Activated CD8-positive, alpha-beta T cell treated with anti-CD3 and anti-CD28 coated beads for 36 hours (primary cell): ENCODE measurements around the gene SIL1. TPM values are rescaled to one million over a fixed set of nuclear protein-coding genes. Genes with fewer than 3 reads are reported as not detected.

Experiments used
- ATAC-seq: fragments of 200-7000 bp; cut with Tn5 transposase; one replicate; pipeline ENCODE4 v1.10.0; 2021; ENCODE audit warnings: mild to moderate bottlenecking, moderate library complexity
- CTCF ChIA-PET: fragments of 350-600 bp; sonication (Branson Sonifier 250); formaldehyde crosslinking; loops from one replicate; lab custom pipeline; 2021; ENCODE audit warnings: antibody characterized with exemption; lab: Charles Lee
- POLR2A ChIA-PET: fragments of 350-600 bp; sonication (Branson Sonifier 250); formaldehyde crosslinking; loops from one replicate; lab custom pipeline; 2021; ENCODE audit warnings: antibody characterized with exemption; lab: Charles Lee
- DNase-seq: peaks from one replicate; pipeline ENCODE4 v3.0.0-alpha.2; 2020
- H3K27ac Mint-ChIP-seq: one replicate; pipeline ENCODE4 v1.8.0; 2021; ENCODE audit warnings: mild to moderate bottlenecking, mixed read lengths
- H3K27me3 Mint-ChIP-seq: one replicate; pipeline ENCODE4 v1.8.0; 2021; ENCODE audit warnings: mixed read lengths
- H3K36me3 Mint-ChIP-seq: one replicate; pipeline ENCODE4 v1.8.0; 2021; ENCODE audit warnings: low read depth, mixed read lengths
- H3K4me1 Mint-ChIP-seq: one replicate; pipeline ENCODE4 v1.8.0; 2021; ENCODE audit warnings: low read depth, mixed read lengths
- H3K4me3 Mint-ChIP-seq: one replicate; pipeline ENCODE4 v1.8.0; 2021; ENCODE audit warnings: mild to moderate bottlenecking, moderate library complexity, mixed read lengths
- H3K9me3 Mint-ChIP-seq: one replicate; pipeline ENCODE4 v1.8.0; 2021; ENCODE audit warnings: mixed read lengths
- CTCF ChIP-seq: fragments of 200-600 bp; IDR thresholded peaks from one replicate; pipeline ENCODE4 v1.8.0; 2022; ENCODE audit warnings: antibody characterized with exemption, mild to moderate bottlenecking
- intact Hi-C: fragments of 100-400 bp; cut with micrococcal nuclease; formaldehyde crosslinking; loops from one replicate; pipeline ENCODE4 v1.10.0; 2022
- total RNA-seq, 2 experiments: library from RNA; stranded (reverse); gene quantifications; one replicate each; pipeline ENCODE4 v1.2.3, GENCODE V29; 2021

Gene SIL1
- total RNA-seq, 2 experiments from 2014 or later, result 27.6 to 32.3 TPM

DNA sequence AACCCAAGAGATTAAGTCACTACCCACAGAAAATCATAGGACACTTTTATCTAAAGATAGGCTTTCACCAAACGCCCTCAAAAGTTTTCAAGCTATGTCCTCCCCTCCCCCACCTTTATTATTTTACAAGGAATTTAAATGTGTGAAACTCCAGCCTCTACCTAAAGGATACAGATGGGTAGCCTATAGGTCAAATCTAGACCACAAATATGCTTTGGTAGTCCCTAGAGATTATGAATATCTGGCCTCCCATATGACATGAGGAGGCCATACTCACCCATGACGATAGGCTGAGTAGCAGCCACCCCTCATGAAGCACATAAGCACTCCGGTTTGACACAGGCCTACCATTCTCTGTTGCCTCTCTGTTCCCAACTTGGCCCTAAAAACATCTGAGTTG lies 11.9 kb downstream of the SIL1 start:
- Mint-ChIP-seq H3K27me3 (no peaks in the 10 kb centered on the region), H3K4me1 (peaks cover 16% of the 10 kb centered on the region), H3K9me3 (no peaks in the 10 kb centered on the region), H3K4me3 (no peak overlapping the region), H3K36me3 (peaks cover 13% of the 10 kb centered on the region), H3K27ac (no peak overlapping the region)
- CTCF ChIA-PET, result interaction anchor here (1.0 kb wide), 1 partner anchor 21 kb away, joined by 3 read pairs; no protein-coding TSS in a partner anchor
- no peak for TF ChIP-seq CTCF
- DNase-seq, result no peak
- no peak for ATAC-seq
- intact Hi-C loops, result no loop called here
- POLR2A ChIA-PET, result no interaction called here

GRCh38 chr5:139185589-139185988 lies 12.6 kb downstream of the SIL1 start:
- ChIA-PET CTCF (no interaction called here), POLR2A (no interaction called here)
- TF ChIP-seq CTCF, result no peak
- Mint-ChIP-seq H3K4me3 (no peak overlapping the region), H3K36me3 (peaks cover 10% of the 10 kb centered on the region), H3K27ac (no peak overlapping the region), H3K27me3 (no peaks in the 10 kb centered on the region), H3K9me3 (no peaks in the 10 kb centered on the region), H3K4me1 (peaks cover 16% of the 10 kb centered on the region)
- DNase-seq (no peak), ATAC-seq (no peak)
- intact Hi-C loops, result no loop called here

DNA sequence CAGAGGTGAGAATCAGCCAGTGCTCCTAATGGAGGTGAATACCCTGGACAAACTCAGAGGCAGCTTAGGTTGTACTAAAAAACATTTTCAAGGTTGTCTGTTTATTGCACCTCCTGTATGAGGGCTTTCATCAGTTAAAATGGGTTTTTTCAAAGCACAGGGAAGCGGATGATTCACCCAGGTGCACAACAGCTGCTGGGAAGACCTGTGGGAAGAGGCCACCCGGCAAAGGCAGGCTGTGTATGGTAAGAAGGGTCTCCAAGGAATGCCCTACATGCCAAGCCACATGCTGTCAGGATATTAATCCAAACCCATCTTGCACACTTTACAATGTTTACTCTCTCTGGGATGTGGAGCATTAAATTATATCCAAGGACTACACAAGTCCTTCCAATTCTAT lies 14.7 kb downstream of the SIL1 start:
- Mint-ChIP-seq H3K9me3 (no peaks in the 10 kb centered on the region), H3K4me3 (no peak overlapping the region), H3K27ac (no peak overlapping the region), H3K4me1 (peaks cover 20% of the 10 kb centered on the region), H3K36me3 (peaks cover 5% of the 10 kb centered on the region), H3K27me3 (no peaks in the 10 kb centered on the region)
- ChIA-PET CTCF (interaction anchor here (1.3 kb wide), 1 partner anchor 426 kb away, joined by 3 read pairs; no protein-coding TSS in a partner anchor), POLR2A (no interaction called here)
- TF ChIP-seq CTCF, result no peak
- intact Hi-C loops, result no loop called here
- ATAC-seq, result no peak
- no peak for DNase-seq

GRCh38 chr5:139182528-139183296 lies 15.5 kb downstream of the SIL1 start:
- ATAC-seq (no peak), DNase-seq (no peak)
- ChIA-PET CTCF (interaction anchor here (1.3 kb wide), 1 partner anchor 425 kb away, joined by 3 read pairs; no protein-coding TSS in a partner anchor), POLR2A (no interaction called here)
- intact Hi-C loops, result no loop called here
- Mint-ChIP-seq H3K27me3 (no peaks in the 10 kb centered on the region), H3K27ac (no peak overlapping the region), H3K36me3 (peaks cover 3% of the 10 kb centered on the region), H3K4me3 (no peak overlapping the region), H3K9me3 (no peaks in the 10 kb centered on the region), H3K4me1 (peaks cover 26% of the 10 kb centered on the region)
- TF ChIP-seq CTCF, result no peak

GRCh38 chr5:139181835-139182452 lies 16.2 kb downstream of the SIL1 start:
- TF ChIP-seq CTCF, result no peak
- no peaks in the 10 kb centered on the region for H3K9me3 Mint-ChIP-seq
- DNase-seq (no peak), ATAC-seq (no peak)
- H3K36me3 Mint-ChIP-seq, result no peaks in the 10 kb centered on the region
- no peak overlapping the region for H3K4me3 Mint-ChIP-seq
- H3K27me3 Mint-ChIP-seq, result no peaks in the 10 kb centered on the region
- peaks cover 26% of the 10 kb centered on the region for H3K4me1 Mint-ChIP-seq
- intact Hi-C loops, result no loop called here
- POLR2A ChIA-PET, result no interaction called here
- CTCF ChIA-PET, result no interaction called here
- H3K27ac Mint-ChIP-seq, result no peak overlapping the region
